Astrocyte (in vitro differentiated cells and primary cell): ENCODE data around the gene FER.

Source experiments
- EZH2 ChIP-seq: IDR thresholded peaks from 2 replicates; pipeline ENCODE4 v1.6.1; 2012; ENCODE audit warnings: mild to moderate bottlenecking, low read length, inconsistent platforms; ENCODE audit not compliant: insufficient read depth
- TF ChIP-seq, protein P1 (sequence below): IDR thresholded peaks from 2 replicates; pipeline ENCODE4 v1.5.1; 2011; ENCODE audit warnings: low read depth, mild to moderate bottlenecking, inconsistent platforms, low read length, moderate library complexity; ENCODE audit not compliant: insufficient read depth

DNA sequence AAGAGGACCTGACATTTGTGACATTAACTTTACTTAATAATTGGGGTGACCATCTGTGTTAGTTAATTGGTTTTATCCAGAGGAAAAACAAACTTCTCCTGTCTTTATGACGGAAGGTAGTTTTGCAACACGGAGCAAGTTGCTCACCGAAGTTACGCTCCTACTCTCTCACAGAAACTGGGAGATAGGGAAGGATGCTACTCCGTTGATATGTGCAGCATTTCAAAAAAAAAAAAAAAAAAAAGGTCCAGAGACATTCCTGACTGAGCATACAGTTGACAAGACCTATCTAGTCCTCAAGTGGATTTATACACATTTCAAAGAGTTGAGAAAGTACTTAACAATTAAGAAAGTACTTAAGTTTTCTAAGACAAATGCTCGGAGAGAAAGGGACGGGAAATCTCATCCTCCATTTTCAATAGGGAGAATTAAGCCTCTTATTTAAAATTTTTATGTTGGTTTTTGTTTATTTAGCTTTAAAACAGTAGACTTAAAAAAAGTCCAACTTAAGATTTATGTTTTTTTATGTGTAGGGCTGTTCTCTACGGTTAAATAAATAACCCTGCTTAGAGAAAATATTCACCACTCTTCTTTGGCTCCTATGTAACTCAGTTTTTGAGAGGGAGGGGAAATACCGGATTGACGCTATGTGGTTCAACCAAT, 455 bp upstream of the FER start:
- TF ChIP-seq, protein P1, sequence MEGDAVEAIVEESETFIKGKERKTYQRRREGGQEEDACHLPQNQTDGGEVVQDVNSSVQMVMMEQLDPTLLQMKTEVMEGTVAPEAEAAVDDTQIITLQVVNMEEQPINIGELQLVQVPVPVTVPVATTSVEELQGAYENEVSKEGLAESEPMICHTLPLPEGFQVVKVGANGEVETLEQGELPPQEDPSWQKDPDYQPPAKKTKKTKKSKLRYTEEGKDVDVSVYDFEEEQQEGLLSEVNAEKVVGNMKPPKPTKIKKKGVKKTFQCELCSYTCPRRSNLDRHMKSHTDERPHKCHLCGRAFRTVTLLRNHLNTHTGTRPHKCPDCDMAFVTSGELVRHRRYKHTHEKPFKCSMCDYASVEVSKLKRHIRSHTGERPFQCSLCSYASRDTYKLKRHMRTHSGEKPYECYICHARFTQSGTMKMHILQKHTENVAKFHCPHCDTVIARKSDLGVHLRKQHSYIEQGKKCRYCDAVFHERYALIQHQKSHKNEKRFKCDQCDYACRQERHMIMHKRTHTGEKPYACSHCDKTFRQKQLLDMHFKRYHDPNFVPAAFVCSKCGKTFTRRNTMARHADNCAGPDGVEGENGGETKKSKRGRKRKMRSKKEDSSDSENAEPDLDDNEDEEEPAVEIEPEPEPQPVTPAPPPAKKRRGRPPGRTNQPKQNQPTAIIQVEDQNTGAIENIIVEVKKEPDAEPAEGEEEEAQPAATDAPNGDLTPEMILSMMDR, result no peak
- TF ChIP-seq EZH2, result no peak
